Dendritic cell treated with granulocyte-macrophage colony-stimulating factor and Interleukin-4, amounts not matched to agents 40 ng/mL and 50 ng/mL, for 4 days (primary cell): ENCODE measurements around the gene FRMD8.
A peak's percentile ranks its signal among the peaks of the same experiment; 100 is the strongest.

ENCODE experiments used
- H3K27ac Mint-ChIP-seq: one replicate; pipeline ENCODE4 v1.8.0; 2022; ENCODE audit warnings: mild to moderate bottlenecking, mixed read lengths
- H3K27me3 Mint-ChIP-seq: one replicate; pipeline ENCODE4 v1.8.0; 2022; ENCODE audit warnings: mild to moderate bottlenecking, mixed read lengths
- H3K36me3 Mint-ChIP-seq: one replicate; pipeline ENCODE4 v1.8.0; 2022; ENCODE audit warnings: low read depth, mixed read lengths
- H3K4me1 Mint-ChIP-seq: one replicate; pipeline ENCODE4 v1.8.0; 2022; ENCODE audit warnings: low read depth, mixed read lengths
- H3K4me3 Mint-ChIP-seq: one replicate; pipeline ENCODE4 v1.8.0; 2022; ENCODE audit warnings: mild to moderate bottlenecking, moderate library complexity, mixed read lengths
- H3K9me3 Mint-ChIP-seq: one replicate; pipeline ENCODE4 v1.8.0; 2022; ENCODE audit warnings: mixed read lengths
- intact Hi-C: fragments of 100-400 bp; cut with micrococcal nuclease; formaldehyde crosslinking; loops from one replicate; pipeline ENCODE4 v1.15.0; 2022

FRMD8 gene

GRCh38 chr11:65392899-65393298 is 6.5 kb downstream of the FRMD8 start:
- Mint-ChIP-seq H3K27ac (no peak overlapping the region), H3K9me3 (no peaks in the 10 kb centered on the region), H3K27me3 (no peaks in the 10 kb centered on the region), H3K4me3 (no peak overlapping the region), H3K36me3 (peaks cover 98% of the 10 kb centered on the region), H3K4me1 (peaks cover 46% of the 10 kb centered on the region)
- intact Hi-C loops = no loop called here

- H3K27ac Mint-ChIP-seq = no peak overlapping the region
- no peaks in the 10 kb centered on the region for H3K27me3 Mint-ChIP-seq
- H3K9me3 Mint-ChIP-seq = no peaks in the 10 kb centered on the region
- no peak overlapping the region for H3K4me3 Mint-ChIP-seq
- intact Hi-C loops = no loop called here
- H3K4me1 Mint-ChIP-seq = peaks cover 39% of the 10 kb centered on the region
- H3K36me3 Mint-ChIP-seq = peaks cover 100% of the 10 kb centered on the region
These were observed 7.2 kb downstream of the FRMD8 start for GRCh38 chr11:65393513-65394079.

GRCh38 chr11:65394125-65394536 is 7.7 kb downstream of the FRMD8 start:
- Mint-ChIP-seq H3K9me3 (no peaks in the 10 kb centered on the region), H3K4me1 (peaks cover 34% of the 10 kb centered on the region), H3K27ac (no peak overlapping the region), H3K27me3 (no peaks in the 10 kb centered on the region), H3K4me3 (no peak overlapping the region), H3K36me3 (peaks cover 100% of the 10 kb centered on the region)
- intact Hi-C loops = no loop called here

DNA sequence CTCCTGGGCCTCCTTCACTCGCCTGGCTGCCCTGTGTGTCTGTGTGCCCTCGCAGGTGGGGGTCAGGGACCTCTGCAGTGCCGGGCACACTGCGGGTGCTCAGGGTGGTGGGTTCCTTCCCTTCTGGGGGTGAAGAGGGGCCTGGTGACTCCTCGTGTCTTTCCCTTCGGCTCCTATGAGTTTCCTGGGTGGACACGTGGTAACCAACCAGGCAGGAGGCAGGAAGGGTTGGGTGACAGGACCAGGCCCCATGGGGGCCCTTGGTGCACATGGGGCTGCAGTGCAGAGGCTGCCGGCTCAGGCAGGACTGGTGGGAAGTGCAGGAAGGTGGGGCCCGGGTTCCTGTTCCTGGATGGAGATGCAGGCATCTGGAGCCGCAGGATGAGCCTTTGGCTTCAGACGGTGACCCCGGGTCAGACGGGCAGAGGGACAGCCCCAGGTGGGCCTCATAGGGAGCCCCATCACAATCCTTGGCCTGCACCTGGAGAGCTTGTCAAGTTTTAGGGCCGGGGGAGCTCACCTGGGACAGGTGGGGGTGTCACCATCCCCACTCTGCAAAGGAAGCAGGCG is 9.6 kb downstream of the FRMD8 start:
- H3K4me3 Mint-ChIP-seq = no peak overlapping the region
- H3K27me3 Mint-ChIP-seq = no peaks in the 10 kb centered on the region
- H3K27ac Mint-ChIP-seq = no peak overlapping the region
- peaks cover 30% of the 10 kb centered on the region for H3K4me1 Mint-ChIP-seq
- H3K9me3 Mint-ChIP-seq = no peaks in the 10 kb centered on the region
- peaks cover 100% of the 10 kb centered on the region for H3K36me3 Mint-ChIP-seq
- intact Hi-C loops = no loop called here

- Mint-ChIP-seq H3K4me3 (no peak overlapping the region), H3K36me3 (peaks cover 100% of the 10 kb centered on the region), H3K9me3 (no peaks in the 10 kb centered on the region), H3K27me3 (no peaks in the 10 kb centered on the region), H3K4me1 (peaks cover 33% of the 10 kb centered on the region), H3K27ac (no peak overlapping the region)
- intact Hi-C loops = no loop called here
These were observed 10.6 kb downstream of the FRMD8 start for GRCh38 chr11:65396769-65397745.

DNA sequence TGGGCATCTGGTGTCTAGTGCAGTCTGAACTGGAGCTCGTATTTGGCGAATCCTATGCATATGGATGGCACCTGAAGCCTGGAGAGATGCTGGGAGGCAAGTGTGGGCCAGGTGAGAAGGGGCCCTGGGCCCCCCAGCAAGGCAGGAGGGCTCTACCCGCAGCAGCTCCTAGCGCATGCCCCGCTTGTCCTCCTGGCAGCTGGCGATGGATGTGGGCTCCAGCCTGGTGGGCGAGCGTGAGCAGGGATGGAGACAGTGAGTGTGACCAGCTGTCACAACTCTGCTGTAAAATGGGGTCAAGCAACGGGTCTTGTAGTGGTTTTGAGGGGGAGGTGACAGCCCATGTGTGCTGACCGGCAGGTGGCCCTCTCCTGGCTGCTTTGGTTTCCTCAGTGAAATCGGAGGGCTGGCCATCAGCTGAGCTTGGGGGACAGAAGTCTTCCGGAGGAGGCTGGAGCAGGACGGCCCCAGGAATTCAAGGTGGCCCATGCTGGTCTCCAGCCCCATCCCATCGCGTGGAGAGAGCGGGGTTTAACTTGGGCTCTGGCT is 12.0 kb downstream of the FRMD8 start:
- Mint-ChIP-seq H3K27ac (no peak overlapping the region), H3K4me1 (peaks cover 37% of the 10 kb centered on the region), H3K4me3 (no peak overlapping the region), H3K36me3 (peaks cover 96% of the 10 kb centered on the region), H3K27me3 (no peaks in the 10 kb centered on the region), H3K9me3 (no peaks in the 10 kb centered on the region)
- intact Hi-C loops = no loop called here

GRCh38 chr11:65399249-65399648 is 12.8 kb downstream of the FRMD8 start:
- Mint-ChIP-seq H3K27ac (no peak overlapping the region), H3K4me1 (peaks cover 45% of the 10 kb centered on the region), H3K27me3 (no peaks in the 10 kb centered on the region), H3K4me3 (no peak overlapping the region), H3K36me3 (peaks cover 96% of the 10 kb centered on the region), H3K9me3 (no peaks in the 10 kb centered on the region)
- intact Hi-C loops = no loop called here

DNA sequence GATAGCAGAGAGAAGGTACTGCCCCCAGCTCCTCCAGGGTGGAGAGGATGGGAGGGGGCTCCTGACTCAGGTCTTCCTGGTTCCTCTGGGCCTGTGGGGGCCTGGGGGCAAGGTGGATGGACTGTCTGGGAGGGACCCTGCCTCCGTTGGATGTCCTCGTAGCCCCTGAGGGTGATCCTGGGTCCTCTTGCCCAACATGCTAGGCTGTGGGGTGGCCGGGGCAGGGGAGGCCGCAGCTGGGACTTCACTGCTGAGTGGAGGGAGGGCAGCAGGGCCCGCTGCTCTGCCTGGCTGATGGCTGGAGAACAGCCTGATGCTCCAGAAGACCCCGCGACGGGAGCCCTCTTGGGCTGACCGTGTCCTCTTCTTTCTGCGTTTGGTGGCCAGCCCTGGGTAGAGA is 13.4 kb downstream of the FRMD8 start:
- intact Hi-C loops = no loop called here
- H3K36me3 Mint-ChIP-seq = peaks cover 96% of the 10 kb centered on the region
- H3K4me1 Mint-ChIP-seq = peaks cover 51% of the 10 kb centered on the region
- H3K27ac Mint-ChIP-seq = peak overlapping the region; percentile 39
- no peak overlapping the region for H3K4me3 Mint-ChIP-seq
- no peaks in the 10 kb centered on the region for H3K27me3 Mint-ChIP-seq
- H3K9me3 Mint-ChIP-seq = no peaks in the 10 kb centered on the region

DNA sequence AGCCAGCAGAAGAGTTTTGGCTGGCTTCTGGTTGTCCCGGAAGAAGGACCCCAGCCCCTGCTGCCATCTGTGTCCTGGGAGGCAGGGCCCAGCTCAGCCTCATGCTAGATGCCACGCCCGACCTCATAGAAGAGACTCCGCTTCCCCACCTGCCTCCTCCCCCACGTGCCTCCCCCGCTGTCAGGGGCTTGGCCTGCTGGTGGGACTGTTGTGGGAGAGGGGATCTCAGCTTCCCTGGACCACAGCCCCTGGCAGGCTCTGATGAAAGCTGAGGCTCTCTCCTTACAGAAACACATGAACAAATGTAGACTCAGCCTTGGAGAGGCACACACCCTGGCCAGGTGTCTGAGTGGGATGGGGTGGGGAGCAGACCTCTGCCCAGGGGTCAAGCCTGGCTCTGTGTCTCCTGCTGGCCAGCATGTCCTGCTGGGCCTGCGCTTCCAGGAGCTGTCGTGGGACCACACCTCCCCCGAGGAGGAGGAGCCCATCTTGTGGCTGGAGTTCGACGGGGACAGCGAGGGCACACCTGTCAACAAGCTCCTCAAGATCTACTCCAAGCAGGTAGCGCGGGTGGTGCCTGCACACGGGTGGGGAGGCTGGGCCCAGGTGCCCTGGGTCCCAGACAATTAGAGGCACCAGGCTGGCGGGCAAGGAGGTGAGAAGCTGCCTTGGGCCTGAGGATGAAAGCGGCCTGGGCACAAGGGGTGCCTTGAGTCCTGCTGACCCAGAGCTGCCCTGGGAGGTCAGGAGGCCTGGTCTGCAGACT is 14.1 kb downstream of the FRMD8 start:
- Mint-ChIP-seq H3K9me3 (no peaks in the 10 kb centered on the region), H3K36me3 (peaks cover 96% of the 10 kb centered on the region), H3K4me1 (peaks cover 51% of the 10 kb centered on the region), H3K27ac (peak overlapping the region; percentile 39), H3K4me3 (no peak overlapping the region), H3K27me3 (no peaks in the 10 kb centered on the region)
- intact Hi-C loops = no loop called here

- peaks cover 51% of the 10 kb centered on the region for H3K4me1 Mint-ChIP-seq
- no peak overlapping the region for H3K4me3 Mint-ChIP-seq
- no peaks in the 10 kb centered on the region for H3K27me3 Mint-ChIP-seq
- no peaks in the 10 kb centered on the region for H3K9me3 Mint-ChIP-seq
- intact Hi-C loops = no loop called here
- peaks cover 96% of the 10 kb centered on the region for H3K36me3 Mint-ChIP-seq
- peak overlapping the region; percentile 37 for H3K27ac Mint-ChIP-seq
These were observed 14.8 kb downstream of the FRMD8 start for GRCh38 chr11:65401073-65401802.

GRCh38 chr11:65401803-65402248 is 15.4 kb downstream of the FRMD8 start:
- H3K27ac Mint-ChIP-seq = peak overlapping the region; percentile 37
- H3K9me3 Mint-ChIP-seq = no peaks in the 10 kb centered on the region
- no peaks in the 10 kb centered on the region for H3K27me3 Mint-ChIP-seq
- intact Hi-C loops = no loop called here
- H3K4me3 Mint-ChIP-seq = no peak overlapping the region
- H3K36me3 Mint-ChIP-seq = peaks cover 96% of the 10 kb centered on the region
- H3K4me1 Mint-ChIP-seq = peaks cover 51% of the 10 kb centered on the region

GRCh38 chr11:65402790-65403189 is 16.4 kb downstream of the FRMD8 start:
- peaks cover 96% of the 10 kb centered on the region for H3K36me3 Mint-ChIP-seq
- no peaks in the 10 kb centered on the region for H3K27me3 Mint-ChIP-seq
- H3K4me3 Mint-ChIP-seq = no peak overlapping the region
- H3K4me1 Mint-ChIP-seq = peaks cover 51% of the 10 kb centered on the region
- peak overlapping the region; percentile 90 for H3K27ac Mint-ChIP-seq
- intact Hi-C loops = no loop called here
- no peaks in the 10 kb centered on the region for H3K9me3 Mint-ChIP-seq

DNA sequence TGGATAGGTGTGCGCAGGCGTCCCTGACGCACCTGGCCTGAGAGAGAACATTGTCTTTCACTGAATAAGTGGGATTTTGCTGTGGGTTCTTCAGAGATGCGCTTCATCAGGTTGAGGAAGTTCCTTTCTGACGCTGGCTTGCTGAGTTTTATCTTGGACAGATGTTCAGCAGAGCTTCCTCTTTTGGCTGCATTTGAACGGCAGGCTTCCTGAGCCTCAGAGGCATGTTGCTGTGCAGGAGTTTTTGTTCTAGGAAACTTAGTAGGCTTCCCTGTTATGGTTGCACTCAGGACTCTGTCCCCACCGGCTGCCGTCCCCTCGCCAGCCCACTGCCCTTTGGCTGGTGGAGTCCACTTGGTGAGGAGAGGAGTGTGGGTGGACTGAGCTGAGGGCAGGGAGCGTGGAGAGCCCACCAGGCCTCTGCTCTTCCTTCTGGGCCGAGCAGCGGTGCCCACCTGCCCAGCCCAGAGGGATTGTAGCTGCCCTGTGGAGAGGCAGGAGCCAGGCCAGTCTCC is 17.2 kb downstream of the FRMD8 start:
- peak overlapping the region; percentile 90 for H3K27ac Mint-ChIP-seq
- H3K36me3 Mint-ChIP-seq = peaks cover 96% of the 10 kb centered on the region

More for the DNA sequence above, 17.2 kb downstream of the FRMD8 start:
- peaks cover 51% of the 10 kb centered on the region for H3K4me1 Mint-ChIP-seq
- no peaks in the 10 kb centered on the region for H3K27me3 Mint-ChIP-seq
- H3K9me3 Mint-ChIP-seq = no peaks in the 10 kb centered on the region
- intact Hi-C loops = no loop called here
- H3K4me3 Mint-ChIP-seq = peak overlapping the region; percentile 44
